Muscle of leg (tissue), 11 donors: ENCODE measurements around the gene MRRF. TPM values are rescaled to one million over a fixed set of nuclear protein-coding genes. Genes with fewer than 3 reads are reported as not detected.

ENCODE experiments used
- DNase-seq: peaks from one replicate; pipeline ENCODE4 v3.0.0; 2013
- H3K27ac ChIP-seq: one replicate; pipeline ENCODE4 v1.5.1; 2013; ENCODE audit warnings: mild to moderate bottlenecking, low read length, control low read depth
- H3K27me3 ChIP-seq: one replicate; pipeline ENCODE4 v1.6.1; 2013; ENCODE audit warnings: low read length; ENCODE audit not compliant: control insufficient read depth, insufficient read depth
- H3K36me3 ChIP-seq: one replicate; pipeline ENCODE4 v1.6.1; 2013; ENCODE audit warnings: low read length; ENCODE audit not compliant: control insufficient read depth, insufficient read depth
- H3K4me1 ChIP-seq: one replicate; pipeline ENCODE4 v1.6.1; 2013; ENCODE audit warnings: low read length; ENCODE audit not compliant: control insufficient read depth, insufficient read depth
- H3K4me3 ChIP-seq: one replicate; pipeline ENCODE4 v1.5.1; 2013; ENCODE audit warnings: low read length, control low read depth
- H3K9me3 ChIP-seq: replicated peaks from 2 replicates; pipeline ENCODE4 v1.6.1; 2013; ENCODE audit warnings: low read depth, low read length; ENCODE audit not compliant: control insufficient read depth
- WGBS: methylation state at CpG from one replicate; pipeline ENCODE4 v1.1.5; 2013; ENCODE audit warnings: missing lambda C conversion rate; ENCODE audit not compliant: insufficient coverage; 5-methylcytosine and 5-hydroxymethylcytosine counted together
- polyA plus RNA-seq, 8 donors: library from polyadenylated mRNA; unstranded; fragments of 120-200 nt; gene quantifications; one replicate each; pipeline versions ENCODE4 v1.2.1 to v1.2.3, GENCODE V29; 2013; ENCODE audit warnings: inconsistent platforms in 1 of 8, low replicate concordance in 1 of 8; ENCODE audit not compliant: insufficient read length in 8 of 8, insufficient read depth in 1 of 8
- total RNA-seq: library from RNA; stranded (reverse); fragments of 120-200 nt; gene quantifications from one replicate; pipeline ENCODE4 v1.2.4, GENCODE V29; 2013

MRRF gene
- total and polyA plus RNA-seq, 9 donors = 24.2 to 31.3 (median 27.4) TPM

DNA sequence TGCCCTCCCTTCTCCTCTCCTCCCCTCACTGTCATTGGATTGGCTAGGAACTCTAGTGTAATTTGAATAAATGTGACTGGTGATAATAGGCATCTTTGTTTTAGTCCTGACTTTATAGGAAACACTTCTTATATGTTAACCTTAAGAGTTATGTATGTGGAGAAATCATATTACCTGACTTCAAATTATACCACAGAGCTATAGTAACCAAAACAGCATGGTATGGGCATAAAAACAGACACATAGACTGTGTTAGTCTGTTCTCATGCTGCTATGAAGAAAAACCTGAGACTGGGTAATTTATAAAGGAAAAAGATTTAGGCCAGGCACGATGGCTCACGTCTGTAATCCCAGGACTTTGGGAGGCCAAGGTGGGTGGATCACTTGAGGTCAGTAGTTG, 9.4 kb downstream of the MRRF start:
- WGBS = 88% methylated on average over 2 of the region's 2 CpGs
- peaks cover 9% of the 10 kb centered on the region for H3K9me3 ChIP-seq
- peaks cover 15% of the 10 kb centered on the region for H3K36me3 ChIP-seq
- H3K27ac ChIP-seq = no peak overlapping the region
- H3K4me3 ChIP-seq = no peak overlapping the region
- no peaks in the 10 kb centered on the region for H3K27me3 ChIP-seq
- no peak for DNase-seq
- H3K4me1 ChIP-seq = no peaks in the 10 kb centered on the region

GRCh38 chr9:122276096-122276495, 11.4 kb downstream of the MRRF start:
- Histone ChIP-seq H3K4me1 (no peaks in the 10 kb centered on the region), H3K27ac (no peak overlapping the region), H3K9me3 (peaks cover 9% of the 10 kb centered on the region), H3K27me3 (no peaks in the 10 kb centered on the region), H3K4me3 (no peak overlapping the region), H3K36me3 (peaks cover 17% of the 10 kb centered on the region)
- DNase-seq = no peak
- WGBS = 100% methylated on average over 2 of the region's 7 CpGs

DNA sequence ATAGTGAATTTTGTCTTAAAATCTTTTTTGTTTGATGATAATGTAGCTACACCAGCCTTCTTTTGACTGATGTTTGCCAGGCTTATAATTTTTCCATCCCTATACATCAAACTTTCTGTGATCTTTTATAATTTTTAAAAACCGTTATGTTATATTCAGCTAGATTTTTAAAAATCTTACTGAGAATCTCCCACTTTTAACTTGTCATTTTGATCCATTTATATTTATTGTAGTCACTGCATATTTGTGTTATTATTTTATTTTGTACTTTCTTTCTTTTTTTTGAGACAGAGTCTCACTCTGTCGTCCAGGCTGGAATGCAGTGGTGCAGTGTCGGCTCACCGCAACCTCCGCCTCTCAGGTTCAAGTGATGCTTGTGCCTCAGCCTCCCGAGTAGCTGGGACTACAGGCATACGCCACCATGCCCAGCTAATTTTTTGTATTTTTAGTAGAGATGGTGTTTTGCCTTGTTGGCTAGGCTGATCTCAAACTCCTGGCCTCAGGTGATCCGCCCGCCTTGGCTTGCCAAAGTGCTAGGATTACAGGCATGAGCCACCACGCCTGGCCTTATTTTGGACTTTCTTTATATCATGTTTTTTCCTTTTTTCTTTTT, 12.7 kb downstream of the MRRF start:
- H3K4me3 ChIP-seq = no peak overlapping the region
- H3K9me3 ChIP-seq = peaks cover 9% of the 10 kb centered on the region
- no peaks in the 10 kb centered on the region for H3K27me3 ChIP-seq
- H3K27ac ChIP-seq = no peak overlapping the region
- DNase-seq = no peak
- H3K4me1 ChIP-seq = no peaks in the 10 kb centered on the region
- H3K36me3 ChIP-seq = peaks cover 17% of the 10 kb centered on the region
- WGBS = no CpG with 5 or more reads among the region's 10 CpGs

DNA sequence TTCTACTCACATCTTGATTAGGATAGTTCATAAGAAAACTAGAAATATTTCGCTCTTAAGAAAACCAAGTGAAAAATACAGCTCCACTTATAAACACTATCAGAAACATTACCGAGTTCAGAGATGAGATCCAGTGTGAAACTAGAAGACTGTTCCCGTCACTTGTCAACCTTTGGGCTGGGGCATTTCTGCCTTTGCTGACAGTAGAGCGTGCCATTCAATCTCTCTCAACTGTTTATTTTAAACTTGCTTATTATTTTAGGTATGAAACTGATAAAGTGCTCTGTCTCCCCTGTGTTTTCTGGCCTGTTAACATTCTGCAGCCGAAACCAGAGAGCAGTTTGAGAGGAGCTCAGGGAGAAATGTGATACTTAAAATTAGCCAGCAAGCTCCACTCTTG, 16.7 kb downstream of the MRRF start:
- peaks cover 27% of the 10 kb centered on the region for H3K36me3 ChIP-seq
- H3K4me1 ChIP-seq = no peaks in the 10 kb centered on the region
- no peak for DNase-seq
- no peaks in the 10 kb centered on the region for H3K27me3 ChIP-seq
- H3K27ac ChIP-seq = no peak overlapping the region
- no peak overlapping the region for H3K4me3 ChIP-seq
- 29% methylated on average over 1 of the region's 5 CpGs for WGBS
- H3K9me3 ChIP-seq = peaks cover 9% of the 10 kb centered on the region

DNA sequence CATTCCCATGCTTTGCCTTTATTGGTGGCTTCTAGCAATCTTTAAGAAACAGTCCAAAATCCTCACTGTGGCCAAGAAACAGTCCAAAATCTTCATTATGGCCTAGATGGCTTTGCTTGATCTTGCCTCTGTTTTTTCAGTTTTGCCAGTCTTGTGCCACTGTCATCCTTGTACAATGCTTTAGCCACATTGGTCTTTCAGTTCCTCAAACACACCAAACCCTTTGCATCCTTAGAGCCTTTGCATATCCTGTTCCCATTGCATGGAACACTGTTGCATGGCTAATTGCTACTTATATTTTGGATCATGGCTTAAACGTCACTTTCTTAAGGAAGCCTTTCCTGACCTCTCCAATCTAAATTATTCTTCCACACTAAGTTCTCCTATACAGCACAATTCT, 22.1 kb downstream of the MRRF start:
- no peaks in the 10 kb centered on the region for H3K27me3 ChIP-seq
- H3K4me3 ChIP-seq = no peak overlapping the region
- DNase-seq = no peak
- no peaks in the 10 kb centered on the region for H3K9me3 ChIP-seq
- peaks cover 31% of the 10 kb centered on the region for H3K36me3 ChIP-seq
- no CpG with 5 or more reads among the region's 1 CpG for WGBS
- no peaks in the 10 kb centered on the region for H3K4me1 ChIP-seq
- H3K27ac ChIP-seq = no peak overlapping the region

- no peak overlapping the region for H3K4me3 ChIP-seq
- no peak for DNase-seq
- WGBS = 89% methylated on average over 1 of the region's 1 CpG
- no peaks in the 10 kb centered on the region for H3K4me1 ChIP-seq
- no peaks in the 10 kb centered on the region for H3K27me3 ChIP-seq
- H3K9me3 ChIP-seq = no peaks in the 10 kb centered on the region
- H3K36me3 ChIP-seq = peaks cover 31% of the 10 kb centered on the region
- no peak overlapping the region for H3K27ac ChIP-seq
Observed at GRCh38 chr9:122287214-122287720, 22.6 kb downstream of the MRRF start.

- H3K36me3 ChIP-seq = peaks cover 30% of the 10 kb centered on the region
- WGBS = no CpG with 5 or more reads among the region's 3 CpGs
Observed at GRCh38 chr9:122291458-122291857, 26.8 kb downstream of the MRRF start.

GRCh38 chr9:122294531-122294930, 29.8 kb downstream of the MRRF start:
- Histone ChIP-seq H3K36me3 (peaks cover 32% of the 10 kb centered on the region), H3K4me1 (no peaks in the 10 kb centered on the region), H3K4me3 (no peak overlapping the region), H3K27me3 (no peaks in the 10 kb centered on the region), H3K9me3 (no peaks in the 10 kb centered on the region), H3K27ac (no peak overlapping the region)
- no peak for DNase-seq
- WGBS = 60% methylated on average over 2 of the region's 4 CpGs

More at GRCh38 chr9:122291458-122291857, 26.8 kb downstream of the MRRF start:
- H3K27me3 ChIP-seq = no peaks in the 10 kb centered on the region
- H3K9me3 ChIP-seq = no peaks in the 10 kb centered on the region
- H3K27ac ChIP-seq = no peak overlapping the region
- H3K4me3 ChIP-seq = no peak overlapping the region
- DNase-seq = no peak
- H3K4me1 ChIP-seq = no peaks in the 10 kb centered on the region

DNA sequence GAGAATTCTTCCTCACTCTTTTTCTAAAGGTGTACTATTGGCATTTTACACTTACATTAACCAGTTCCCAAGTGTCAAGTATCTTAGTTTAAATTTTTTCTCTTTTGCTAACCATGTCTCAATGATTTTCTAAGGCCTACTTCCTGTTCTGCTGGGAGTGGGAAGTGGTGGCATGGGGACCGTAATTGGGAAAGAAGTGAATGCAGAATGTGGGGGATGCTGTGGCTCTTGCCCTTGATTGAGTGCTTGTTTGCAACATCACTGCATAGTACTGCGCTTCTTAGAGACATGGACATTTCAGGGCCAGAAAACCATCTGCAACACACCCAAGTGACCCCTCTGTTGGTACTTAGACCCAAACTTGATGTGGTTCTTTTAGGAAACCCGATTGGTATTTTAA, 32.8 kb downstream of the MRRF start:
- Histone ChIP-seq H3K27me3 (no peaks in the 10 kb centered on the region), H3K4me1 (no peaks in the 10 kb centered on the region), H3K36me3 (peaks cover 31% of the 10 kb centered on the region), H3K4me3 (no peak overlapping the region), H3K9me3 (no peaks in the 10 kb centered on the region), H3K27ac (no peak overlapping the region)
- DNase-seq = no peak
- no CpG with 5 or more reads among the region's 3 CpGs for WGBS

GRCh38 chr9:122302237-122303093, 37.8 kb downstream of the MRRF start:
- DNase-seq = no peak
- peaks cover 24% of the 10 kb centered on the region for H3K36me3 ChIP-seq
- WGBS = no CpG with 5 or more reads among the region's 5 CpGs
- no peak overlapping the region for H3K27ac ChIP-seq
- H3K27me3 ChIP-seq = no peaks in the 10 kb centered on the region
- H3K4me3 ChIP-seq = no peak overlapping the region
- H3K4me1 ChIP-seq = peaks cover 18% of the 10 kb centered on the region
- H3K9me3 ChIP-seq = no peaks in the 10 kb centered on the region
